GM23338 (cell line): ENCODE data around the gene MYO1C.

Experiments used
- CTCF ChIP-seq, 2 experiments: fragments of 200-600 bp in 1 of 2; sonication (generic) in 1 of 2; conservative IDR thresholded peaks; 2 replicates each; pipeline versions ENCODE4 v1.5.1 to v1.6.1; 2016 to 2017; ENCODE audit warnings: antibody characterized with exemption in 2 of 2, low read depth in 2 of 2, mild to moderate bottlenecking in 2 of 2, moderate library complexity in 1 of 2
- ETS1 ChIP-seq: IDR thresholded peaks from 2 replicates; pipeline ENCODE4 v1.6.1; 2016; ENCODE audit warnings: antibody characterized with exemption
- EZH2 ChIP-seq: fragments of 200-600 bp; sonication (generic); IDR thresholded peaks from one replicate; pipeline ENCODE4 v1.8.0; 2017; ENCODE audit warnings: antibody characterized with exemption, mild to moderate bottlenecking, low read depth; ENCODE audit not compliant: unreplicated experiment
- EZH2phosphoT487 ChIP-seq: fragments of 200-600 bp; sonication (generic); IDR thresholded peaks from one replicate; pipeline ENCODE4 v1.8.1; 2018; ENCODE audit warnings: antibody characterized with exemption; ENCODE audit not compliant: unreplicated experiment
- JUNB ChIP-seq: IDR thresholded peaks from one replicate; pipeline ENCODE4 v1.6.1; 2016; ENCODE audit warnings: antibody characterized with exemption; ENCODE audit not compliant: unreplicated experiment
- POLR2AphosphoS5 ChIP-seq: IDR thresholded peaks from 2 replicates; pipeline ENCODE4 v1.6.1; 2016; ENCODE audit warnings: antibody characterized with exemption, low read depth
- REST ChIP-seq: IDR thresholded peaks from one replicate; pipeline ENCODE4 v1.6.1; 2018; ENCODE audit warnings: antibody characterized with exemption; ENCODE audit not compliant: unreplicated experiment

DNA sequence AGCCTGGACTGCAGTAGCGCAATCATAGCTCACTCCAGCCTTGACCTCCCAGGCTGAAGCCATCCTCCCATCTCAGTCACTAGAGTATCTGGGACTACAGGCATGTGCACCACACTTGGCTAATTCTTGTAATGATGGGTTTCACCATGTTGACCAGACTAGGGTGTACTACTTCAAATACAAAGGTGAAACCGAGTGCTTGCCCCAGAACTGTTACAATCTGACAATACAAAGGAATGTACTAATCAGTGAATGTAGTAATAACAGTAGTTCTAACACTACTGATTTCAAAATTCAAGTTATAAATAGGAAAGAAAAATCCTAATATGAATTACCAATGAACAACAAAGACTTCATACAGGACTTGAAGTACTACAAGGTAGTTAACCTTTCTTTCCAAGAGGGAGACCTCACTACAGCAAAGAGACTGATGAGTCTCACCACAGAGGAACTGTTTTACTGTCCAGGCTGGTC, 60.8 kb downstream of the MYO1C start:
- TF ChIP-seq CTCF (conservative IDR thresholded peaks at IDR 0.05; ENCODE audit: low read depth in 2 of 2) (no peak), EZH2phosphoT487 (no peak), POLR2AphosphoS5 (no peak), ETS1 (no peak), EZH2 (no peak), REST (no peak), JUNB (no peak)
